HG03521 (cell line): Measurements from ENCODE around the gene CASKIN1.

Source experiments
- ATAC-seq: cut with Tn5 transposase; IDR thresholded peaks from one replicate; pipeline ENCODE4 v1.9.1; 2021; ENCODE audit warnings: mild to moderate bottlenecking, moderate library complexity; ENCODE audit not compliant: unreplicated experiment

The CASKIN1 gene

DNA sequence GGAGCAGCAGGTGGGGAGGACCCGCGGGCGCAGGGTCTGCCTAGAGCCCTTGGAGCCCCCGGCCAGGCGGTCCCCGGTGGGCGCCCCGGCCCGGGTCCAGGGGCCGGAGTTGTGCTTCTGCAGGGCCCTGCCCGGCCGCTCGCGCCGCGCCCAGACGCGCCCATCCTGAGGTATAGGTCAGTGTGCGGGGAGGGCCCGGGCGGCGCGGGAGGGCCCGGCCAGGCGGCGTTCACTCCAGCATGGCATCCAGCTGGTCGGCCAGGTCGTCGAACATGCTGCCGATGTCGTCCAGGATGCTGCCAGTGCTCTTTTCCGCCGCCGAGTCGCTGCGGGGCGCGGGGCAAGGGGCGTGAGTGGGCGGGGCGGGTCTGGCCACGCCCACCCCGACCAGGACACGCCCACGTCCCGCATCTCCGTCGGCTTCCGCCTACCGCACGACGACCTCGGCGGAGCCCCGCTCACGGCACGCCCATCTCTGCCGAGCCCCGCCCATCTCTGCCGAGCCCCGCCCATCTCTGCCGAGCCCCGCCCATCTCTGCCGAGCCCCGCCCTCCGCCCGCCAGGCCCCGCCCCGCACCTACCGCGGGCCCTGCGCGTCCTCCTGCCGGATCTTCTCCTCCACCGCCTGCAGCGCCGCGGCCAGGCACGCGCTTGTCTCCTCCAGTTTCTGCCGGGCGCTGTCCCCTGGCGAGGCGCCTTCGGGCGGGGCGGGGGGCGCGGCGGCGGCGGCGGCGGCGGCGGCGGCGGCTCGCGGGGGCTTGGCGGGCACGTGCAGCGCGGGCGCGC, 17.9 kb downstream of the CASKIN1 start:
- no peak for ATAC-seq

DNA sequence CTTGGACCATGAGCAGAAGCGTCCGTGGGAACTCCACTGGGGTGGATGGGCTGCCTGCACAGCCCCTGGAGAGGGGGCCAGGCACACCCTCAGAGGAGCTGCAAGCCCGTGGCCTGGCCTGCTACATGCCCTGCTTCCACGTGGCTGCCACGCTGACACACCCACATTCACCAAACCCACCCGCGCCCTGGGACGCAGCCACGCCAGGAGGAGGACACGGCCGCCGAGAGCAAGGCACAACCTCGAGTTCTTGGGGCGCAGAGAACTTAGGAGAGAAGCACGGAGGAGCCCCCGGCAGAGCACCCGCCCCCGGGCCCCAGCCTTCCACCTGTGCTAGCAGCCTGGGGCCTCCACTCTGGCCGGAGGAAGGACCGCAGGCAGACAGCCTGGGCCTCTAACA, 18.8 kb downstream of the CASKIN1 start:
- ATAC-seq = no peak

DNA sequence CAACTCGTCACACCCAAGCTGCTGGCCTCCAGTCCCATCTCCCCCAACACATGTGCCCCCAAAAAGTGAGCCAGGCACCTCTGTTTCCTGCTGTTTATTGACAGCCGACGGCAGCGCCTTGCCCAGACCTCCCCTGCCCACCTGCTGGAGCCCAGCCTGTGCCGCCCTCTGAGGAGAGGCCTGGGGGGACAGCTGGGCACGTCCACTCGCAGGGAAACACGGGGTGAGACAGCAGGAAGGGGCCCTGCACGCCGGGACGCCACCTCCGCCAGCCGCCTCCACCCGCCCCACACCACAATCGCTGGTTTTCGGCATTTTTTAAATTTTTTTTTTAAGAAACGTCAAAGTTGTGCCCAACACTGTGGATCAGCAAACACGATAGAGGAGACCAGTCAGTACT, 19.3 kb downstream of the CASKIN1 start:
- ATAC-seq = no peak

DNA sequence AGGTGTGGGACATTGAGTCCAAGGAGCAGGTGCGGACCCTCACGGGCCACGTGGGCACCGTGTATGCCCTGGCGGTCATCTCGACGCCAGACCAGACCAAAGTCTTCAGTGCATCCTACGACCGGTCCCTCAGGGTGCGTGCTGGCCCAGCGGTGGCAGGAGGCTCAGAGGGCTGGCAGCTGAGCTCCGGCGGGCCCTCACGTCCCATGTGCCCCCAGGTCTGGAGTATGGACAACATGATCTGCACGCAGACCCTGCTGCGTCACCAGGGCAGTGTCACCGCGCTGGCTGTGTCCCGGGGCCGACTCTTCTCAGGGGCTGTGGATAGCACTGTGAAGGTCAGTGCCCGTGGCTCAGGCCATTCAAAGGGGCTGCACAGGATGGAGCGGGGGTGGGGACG, 20.4 kb downstream of the CASKIN1 start:
- ATAC-seq = no peak

DNA sequence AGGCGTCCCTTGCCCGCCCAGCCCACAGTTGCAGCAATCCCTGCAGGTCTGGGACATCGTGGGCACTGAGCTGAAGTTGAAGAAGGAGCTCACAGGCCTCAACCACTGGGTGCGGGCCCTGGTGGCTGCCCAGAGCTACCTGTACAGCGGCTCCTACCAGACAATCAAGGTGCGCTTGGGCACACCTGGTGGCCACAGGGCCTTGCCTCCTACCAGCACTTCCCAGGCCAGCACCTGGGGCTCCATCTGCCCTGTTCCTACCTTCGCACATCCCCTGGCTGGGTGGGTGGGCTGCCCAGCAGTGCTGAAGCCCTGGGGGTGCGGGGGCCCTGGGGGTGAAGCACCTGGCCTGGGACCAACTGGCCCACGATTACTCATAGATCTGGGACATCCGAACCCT, 21.0 kb downstream of the CASKIN1 start:
- no peak for ATAC-seq

DNA sequence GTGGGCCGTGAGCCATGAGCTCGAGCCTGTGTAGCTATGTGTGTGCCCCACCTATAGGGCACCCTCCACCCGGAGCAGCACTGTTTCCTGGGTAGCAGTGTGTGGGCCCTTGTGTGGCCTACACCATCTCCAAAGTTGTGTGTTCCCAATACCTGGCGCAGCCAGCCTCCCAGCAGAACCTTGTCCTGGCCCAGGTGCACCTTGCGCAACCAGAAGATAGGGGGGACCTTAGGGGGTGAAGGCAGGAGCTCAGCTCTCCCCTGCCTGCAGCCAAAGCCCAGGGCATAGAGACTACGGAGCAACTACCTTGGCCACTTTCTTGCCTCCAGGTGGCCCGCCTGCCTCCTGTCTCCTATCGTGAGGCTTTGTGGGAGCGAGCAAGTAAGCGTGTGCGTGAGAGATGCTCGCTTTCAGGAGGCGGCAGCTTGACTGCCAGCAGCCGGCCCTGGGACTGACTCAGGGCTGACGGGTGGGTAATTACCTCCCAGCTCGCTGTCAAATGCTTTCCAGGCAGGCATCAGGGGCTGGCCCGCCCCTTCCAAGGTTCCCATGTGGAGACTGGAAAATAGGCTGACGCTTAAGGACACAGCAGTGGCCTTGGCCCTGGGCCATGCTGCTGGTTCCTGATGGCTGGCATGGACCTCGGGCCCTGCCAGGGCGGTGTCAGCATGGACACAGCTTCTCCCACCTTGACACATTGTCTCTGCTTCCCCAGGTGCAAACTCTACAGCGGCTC, 21.8 kb downstream of the CASKIN1 start:
- no peak for ATAC-seq

DNA sequence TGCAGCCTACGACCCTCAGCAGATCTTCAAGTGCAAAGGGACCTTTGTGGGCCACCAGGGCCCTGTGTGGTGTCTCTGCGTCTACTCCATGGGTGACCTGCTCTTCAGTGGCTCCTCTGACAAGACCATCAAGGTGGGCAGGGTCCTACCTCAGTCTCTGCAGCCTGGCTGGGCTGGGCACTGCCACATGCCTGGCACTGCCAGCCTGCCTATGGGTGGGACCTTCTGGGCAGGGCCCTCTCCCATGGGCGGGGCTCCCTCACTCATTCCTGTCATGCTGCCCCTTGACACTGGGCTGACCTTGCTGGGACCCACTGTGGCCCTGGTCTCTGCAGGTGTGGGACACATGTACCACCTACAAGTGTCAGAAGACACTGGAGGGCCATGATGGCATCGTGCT, 22.5 kb downstream of the CASKIN1 start:
- ATAC-seq = no peak

DNA sequence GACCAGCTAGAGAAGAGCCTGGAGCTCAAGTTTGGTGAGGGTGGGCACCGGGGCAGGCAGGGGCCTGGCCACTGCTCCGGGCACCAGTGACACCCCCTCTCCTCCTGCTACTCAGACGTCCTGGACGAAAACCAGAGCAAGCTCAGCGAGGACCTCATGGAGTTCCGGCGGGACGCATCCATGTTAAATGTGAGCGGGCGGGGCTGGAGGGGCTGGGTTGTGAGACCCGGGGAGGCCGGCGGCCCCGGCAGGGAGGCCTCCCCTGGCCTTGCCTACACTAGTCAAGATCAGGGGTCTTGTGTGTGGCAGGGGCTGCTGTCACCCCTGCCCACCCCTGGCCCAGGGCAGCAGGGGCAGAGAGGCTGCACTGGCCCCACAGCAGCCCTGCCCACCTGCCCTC, 23.0 kb downstream of the CASKIN1 start:
- ATAC-seq = no peak

DNA sequence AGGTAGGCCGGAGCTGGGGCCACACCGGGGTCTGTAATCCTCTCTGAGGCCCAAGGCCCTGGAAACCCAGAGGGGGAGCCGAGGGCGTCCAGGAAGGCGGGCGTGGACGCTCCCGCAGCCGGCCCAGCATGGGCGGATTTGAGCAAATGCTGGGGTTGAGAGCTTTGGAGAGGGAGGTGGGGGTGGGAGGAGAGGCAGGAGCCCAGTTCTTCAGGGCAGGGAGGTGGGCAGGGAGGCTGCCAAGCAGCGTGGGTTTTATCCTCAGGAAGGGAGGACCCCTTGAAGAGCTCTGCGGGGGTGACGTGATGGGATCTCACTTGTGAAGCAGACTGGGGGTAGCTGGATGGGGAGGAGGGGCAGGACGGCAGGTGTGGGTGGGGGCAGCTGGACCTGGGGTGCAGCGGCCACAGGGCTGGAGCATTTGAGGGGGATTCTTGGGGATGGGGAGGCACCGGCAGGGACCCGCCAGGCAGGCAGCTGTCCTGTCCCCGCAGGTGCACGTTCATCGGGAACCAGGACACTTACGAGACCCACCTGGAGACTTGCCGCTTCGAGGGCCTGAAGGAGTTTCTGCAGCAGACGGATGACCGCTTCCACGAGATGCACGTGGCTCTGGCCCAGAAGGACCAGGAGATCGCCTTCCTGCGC, 23.6 kb downstream of the CASKIN1 start:
- no peak for ATAC-seq

DNA sequence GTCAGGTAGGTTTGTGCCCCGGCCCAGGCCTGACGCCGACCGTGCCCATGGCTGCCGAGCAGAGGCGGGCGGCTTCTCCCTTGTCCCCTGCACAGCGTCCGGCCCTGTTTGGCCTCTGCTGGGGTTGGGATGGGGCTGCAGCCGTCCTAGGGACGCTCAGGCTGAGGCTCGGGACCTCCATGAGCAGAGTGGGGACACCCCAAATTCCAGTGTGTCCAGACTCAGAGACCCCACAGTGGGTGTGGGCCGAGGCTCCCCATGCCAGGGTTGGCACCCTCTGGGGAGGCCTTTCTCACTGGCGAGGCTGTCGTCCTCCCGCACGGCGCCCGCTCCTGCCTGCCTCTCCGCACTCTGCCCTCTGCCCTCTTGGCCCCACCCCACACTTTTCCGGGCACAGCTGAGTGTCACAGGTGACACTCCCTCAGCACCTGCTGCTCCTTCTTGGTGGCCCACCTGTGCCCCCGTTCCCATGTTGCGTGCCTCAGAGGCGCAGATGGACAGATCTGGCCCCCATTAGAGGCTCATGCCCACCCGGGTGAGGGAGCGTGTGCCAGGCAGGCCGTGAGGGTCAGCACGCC, 24.7 kb downstream of the CASKIN1 start:
- no peak for ATAC-seq

DNA sequence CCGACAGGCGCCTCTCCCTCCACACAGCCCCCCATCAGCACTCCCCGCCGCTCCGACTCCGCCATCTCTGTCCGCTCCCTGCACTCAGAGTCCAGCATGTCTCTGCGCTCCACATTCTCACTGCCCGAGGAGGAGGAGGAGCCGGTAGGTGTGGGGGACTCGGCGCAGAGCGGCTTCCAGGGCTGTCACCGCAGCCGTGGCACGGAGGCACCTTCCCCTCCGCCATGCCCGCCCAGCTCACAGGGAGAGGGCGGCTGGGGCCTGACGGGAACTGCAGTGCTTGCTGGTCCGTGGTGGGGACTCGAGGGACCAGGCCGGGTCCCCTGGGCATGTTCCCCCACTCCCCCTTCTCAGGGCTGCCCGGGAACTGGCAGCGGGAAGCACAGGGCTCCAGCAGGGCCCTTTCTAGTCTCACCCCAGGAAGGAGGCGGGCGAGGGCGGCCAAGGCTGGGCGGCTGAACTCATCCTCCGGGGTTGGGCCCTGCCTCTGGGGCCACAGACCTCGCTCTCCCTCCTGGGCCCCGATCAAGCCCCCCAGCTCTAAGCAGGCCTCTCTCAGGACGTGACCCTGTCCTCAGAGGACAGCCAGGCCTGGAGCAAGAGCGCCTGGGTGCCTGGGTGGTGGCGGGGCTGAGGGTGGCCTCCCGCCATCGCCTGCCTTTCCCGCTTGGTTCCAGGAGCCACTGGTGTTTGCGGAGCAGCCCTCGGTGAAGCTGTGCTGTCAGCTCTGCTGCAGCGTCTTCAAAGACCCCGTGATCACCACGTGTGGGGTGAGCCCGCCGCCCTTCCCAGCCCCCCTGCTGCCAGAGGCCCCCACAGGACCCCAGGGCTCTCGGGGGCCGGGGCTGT, 25.6 kb downstream of the CASKIN1 start:
- no peak for ATAC-seq

- ATAC-seq = no peak
These were observed 26.3 kb downstream of the CASKIN1 start for GRCh38 chr16:2170080-2170479.

GRCh38 chr16:2167068-2167638, 29.3 kb downstream of the CASKIN1 start:
- no peak for ATAC-seq

DNA sequence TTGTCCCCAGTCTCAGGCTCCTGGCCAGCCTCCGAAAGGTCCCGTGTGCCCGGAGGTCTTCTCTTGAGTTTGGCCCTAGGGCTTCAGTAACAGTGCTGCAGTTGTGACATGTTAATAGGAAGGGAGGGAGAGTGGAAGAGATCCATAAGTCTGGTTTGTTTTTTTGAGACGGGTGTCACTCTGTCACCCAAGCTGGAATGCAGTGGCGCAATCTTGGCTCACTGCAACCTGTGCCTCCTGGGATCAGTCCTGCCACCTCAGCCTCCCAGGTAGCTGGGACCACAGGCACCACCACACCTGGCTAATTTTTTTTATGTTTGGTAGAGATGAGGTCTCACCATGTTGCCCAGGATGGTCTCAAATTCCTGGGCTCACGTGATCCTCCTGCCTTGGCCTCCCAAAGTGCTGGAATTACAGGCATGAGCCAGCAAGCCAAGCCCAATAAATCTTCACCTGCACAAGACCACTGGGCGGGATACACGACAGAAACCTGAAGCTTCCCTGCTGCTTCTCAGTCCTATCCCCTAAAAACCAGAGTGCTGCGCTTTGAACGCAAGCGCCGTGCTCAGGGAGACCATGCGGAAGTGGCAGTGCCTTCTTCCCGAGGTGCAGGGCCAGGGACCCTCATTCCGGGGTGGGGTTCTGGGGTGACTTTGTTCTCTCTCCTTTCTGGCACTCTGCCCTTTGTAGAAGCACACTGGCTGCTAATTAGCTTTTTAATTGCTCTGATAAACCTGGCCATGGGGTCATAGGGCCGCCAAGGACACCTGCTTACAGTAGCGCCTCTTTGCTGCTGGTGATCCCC, 29.9 kb downstream of the CASKIN1 start:
- ATAC-seq = no peak

GRCh38 chr16:2165861-2166260, 30.5 kb downstream of the CASKIN1 start:
- ATAC-seq = no peak

DNA sequence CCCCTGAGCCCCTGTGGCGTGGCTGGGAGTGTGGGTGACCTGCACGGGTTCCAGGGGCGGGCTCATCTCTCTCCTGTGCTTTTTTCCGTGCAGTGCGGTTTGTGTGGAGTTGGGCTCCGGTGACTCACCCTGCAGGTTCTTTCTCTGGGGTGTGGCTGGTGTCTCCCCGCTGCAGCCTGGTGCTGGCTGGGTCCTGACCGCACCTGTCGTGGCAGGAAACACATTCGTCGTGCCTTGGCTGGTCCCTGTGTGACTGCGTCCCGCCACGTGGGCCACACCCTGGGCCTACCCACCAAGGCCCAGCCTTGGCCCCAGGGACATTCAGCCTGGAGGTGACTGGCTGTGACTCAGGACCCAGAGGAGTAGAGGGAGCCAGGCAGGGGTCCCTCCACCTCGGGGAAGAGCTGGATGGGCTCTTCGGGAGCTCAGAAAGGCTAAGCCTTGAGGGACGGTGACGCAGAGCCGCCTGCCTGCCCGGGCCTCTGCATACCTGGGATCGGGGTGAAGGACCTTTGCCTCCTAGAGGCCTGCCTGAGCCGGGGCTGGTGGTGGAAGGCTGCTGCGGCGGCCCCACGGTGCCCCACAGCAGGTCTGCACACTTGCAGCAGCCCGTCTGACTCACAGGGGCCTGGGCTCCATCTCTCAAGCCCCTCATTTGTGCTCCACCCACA, 33.1 kb downstream of the CASKIN1 start:
- no peak for ATAC-seq

DNA sequence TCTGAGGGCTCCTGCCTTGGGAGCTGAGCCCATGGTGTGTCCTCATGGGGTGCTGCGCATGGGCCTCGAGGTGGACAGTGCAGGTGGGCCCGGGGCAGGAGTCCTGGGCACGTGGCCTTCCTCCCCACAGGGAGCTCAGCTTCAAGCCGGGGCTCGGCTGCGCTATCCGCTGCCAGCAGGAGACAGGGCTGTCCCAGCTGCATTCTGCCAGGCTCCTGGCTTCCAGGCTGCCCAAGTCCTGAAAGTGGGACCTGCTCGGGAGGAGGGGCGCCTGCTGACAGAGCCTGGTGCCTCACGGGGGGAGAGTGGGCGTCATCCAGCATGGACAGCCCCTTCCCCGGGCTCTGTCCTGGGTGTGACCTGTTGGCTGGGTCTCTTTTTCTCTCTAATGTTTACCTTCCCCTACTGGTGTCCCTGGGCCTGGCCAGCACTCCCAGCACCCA, 33.7 kb downstream of the CASKIN1 start:
- ATAC-seq = no peak

- no peak for ATAC-seq
These were observed 34.5 kb downstream of the CASKIN1 start for GRCh38 chr16:2161911-2162310.
